SHP77 (cell line): Measurements from ENCODE around the gene SLC7A6OS.
"Not testable (repeated sequence)": the region's sequence is repeated elsewhere in the genome, so short reads cannot be mapped to it uniquely, and the experiment has no call there.

ENCODE experiments used
- DNase-seq, 2 experiments: peaks; one replicate each; lab custom pipeline; 2025; lab: John Stamatoyannopoulos, UW

The SLC7A6OS gene

GRCh38 chr16:68298907-68299561, 11.7 kb downstream of the SLC7A6OS start:
- DNase-seq: no peak

GRCh38 chr16:68298312-68298711, 12.4 kb downstream of the SLC7A6OS start:
- no peak for DNase-seq

- peak in 1 of 2 experiments; percentile 2 for DNase-seq
These were observed 12.8 kb downstream of the SLC7A6OS start for GRCh38 chr16:68297908-68298307.

- no peak for DNase-seq
These were observed 14.1 kb downstream of the SLC7A6OS start for GRCh38 chr16:68296693-68297092.

GRCh38 chr16:68296291-68296690, 14.5 kb downstream of the SLC7A6OS start:
- no peak for DNase-seq

- no peak for DNase-seq
These were observed 18.3 kb downstream of the SLC7A6OS start for GRCh38 chr16:68292425-68292824.

GRCh38 chr16:68291227-68291626, 19.5 kb downstream of the SLC7A6OS start:
- no peak for DNase-seq

- no peak for DNase-seq
These were observed 20.3 kb downstream of the SLC7A6OS start for GRCh38 chr16:68290450-68290849.

GRCh38 chr16:68289621-68290329, 21.0 kb downstream of the SLC7A6OS start:
- DNase-seq: no peak

GRCh38 chr16:68289202-68289601, 21.5 kb downstream of the SLC7A6OS start:
- DNase-seq: no peak

GRCh38 chr16:68288796-68289195, 21.9 kb downstream of the SLC7A6OS start:
- DNase-seq: not testable (repeated sequence)

- no peak for DNase-seq
These were observed 22.5 kb downstream of the SLC7A6OS start for GRCh38 chr16:68288252-68288650.

GRCh38 chr16:68287276-68288251, 23.2 kb downstream of the SLC7A6OS start:
- no peak for DNase-seq

GRCh38 chr16:68286153-68287074, 24.3 kb downstream of the SLC7A6OS start:
- no peak for DNase-seq

- DNase-seq: no peak
These were observed 25.1 kb downstream of the SLC7A6OS start for GRCh38 chr16:68285683-68286082.

- no peak for DNase-seq
These were observed 25.9 kb downstream of the SLC7A6OS start for GRCh38 chr16:68284847-68285246.

GRCh38 chr16:68283801-68284598, 26.7 kb downstream of the SLC7A6OS start:
- no peak for DNase-seq

- no peak for DNase-seq
These were observed 27.4 kb downstream of the SLC7A6OS start for GRCh38 chr16:68283346-68283745.

- no peak for DNase-seq
These were observed 28.7 kb downstream of the SLC7A6OS start for GRCh38 chr16:68282064-68282452.

GRCh38 chr16:68281368-68282063, 29.2 kb downstream of the SLC7A6OS start:
- DNase-seq: no peak
